Measurements from ENCODE around the gene GPAM. TPM values are rescaled to one million over a fixed set of nuclear protein-coding genes. Genes with fewer than 3 reads are reported as not detected.

The GPAM gene
- total RNA-seq, 4 donors from 2014 or later = 1.00 to 6.6 (median 5.8) TPM

GRCh38 chr10:112131346-112131745 is 52.2 kb downstream of the GPAM start:
- no peaks in the 10 kb centered on the region for H3K9me3 ChIP-seq
- no peaks in the 10 kb centered on the region for H3K4me1 ChIP-seq
- 66% methylated on average over 11 of the region's 11 CpGs; no CpG with 5 or more reads in 1 of the 2 donors for whole genome bisulfite sequencing, 2 donors (ENCODE audit: low coverage in 1 of 2)
- in situ Hi-C loops (cut with MboI; ENCODE audit: low pct_ligation_motif_present in 1 of 4, low pct_unique_long_range_greater_than_20kb in 1 of 4, low sequenced_read_pairs in 3 of 4) (loop anchor here (25.0 kb wide), 3 partner anchors 181 to 1519 kb away; no protein-coding TSS in a partner anchor), intact Hi-C loops (cut with DNase I; ENCODE audit: low total_unique reads) (no loop called here)
- no peak overlapping the region for H3K4me3 ChIP-seq
- H3K27ac ChIP-seq = no peak overlapping the region
- H3K27me3 ChIP-seq = no peaks in the 10 kb centered on the region
- TF ChIP-seq POLR2A (IDR thresholded peaks at IDR 0.05) = no peak
- no peak for TF ChIP-seq POLR2AphosphoS5 (IDR thresholded peaks at IDR 0.05)
- no peak for TF ChIP-seq CTCF (IDR thresholded peaks at IDR 0.05)
- TF ChIP-seq EP300 (IDR thresholded peaks at IDR 0.05; ENCODE audit: low read depth) = no peak
- H3K36me3 ChIP-seq = no peaks in the 10 kb centered on the region
- no peak for DNase-seq

GRCh38 chr10:112126901-112127300 is 56.7 kb downstream of the GPAM start:
- intact Hi-C loops (cut with DNase I; ENCODE audit: low total_unique reads) = no loop called here
- no peak overlapping the region for H3K4me3 ChIP-seq

GRCh38 chr10:112126172-112126571 is 57.4 kb downstream of the GPAM start:
- intact Hi-C loops (cut with DNase I; ENCODE audit: low total_unique reads) = no loop called here
- in situ Hi-C loops (cut with MboI; ENCODE audit: low pct_ligation_motif_present in 1 of 4, low pct_unique_long_range_greater_than_20kb in 1 of 4, low sequenced_read_pairs in 3 of 4) = loop anchor here (25.0 kb wide), 3 partner anchors 186 to 1514 kb away; no protein-coding TSS in a partner anchor
- WGBS, 2 donors (ENCODE audit: low coverage in 1 of 2) = 73 to 88% methylated on average over 3 to 5 of the region's 5 CpGs

More at GRCh38 chr10:112126901-112127300, 56.7 kb downstream of the GPAM start:
- Histone ChIP-seq H3K27ac (no peak overlapping the region), H3K27me3 (no peaks in the 10 kb centered on the region), H3K36me3 (no peaks in the 10 kb centered on the region), H3K9me3 (no peaks in the 10 kb centered on the region), H3K4me1 (no peaks in the 10 kb centered on the region)
- 92% methylated on average over 5 of the region's 5 CpGs; no CpG with 5 or more reads in 1 of the 2 donors for WGBS, 2 donors (ENCODE audit: low coverage in 1 of 2)
- in situ Hi-C loops (cut with MboI; ENCODE audit: low pct_ligation_motif_present in 1 of 4, low pct_unique_long_range_greater_than_20kb in 1 of 4, low sequenced_read_pairs in 3 of 4) = loop anchor here (25.0 kb wide), 3 partner anchors 185 to 1515 kb away; no protein-coding TSS in a partner anchor
- DNase-seq = no peak
- no peak for TF ChIP-seq CTCF (IDR thresholded peaks at IDR 0.05)
- no peak for TF ChIP-seq POLR2A (IDR thresholded peaks at IDR 0.05)
- no peak for TF ChIP-seq EP300 (IDR thresholded peaks at IDR 0.05; ENCODE audit: low read depth)

GRCh38 chr10:112124866-112125265 is 58.7 kb downstream of the GPAM start:
- DNase-seq = no peak
- intact Hi-C loops (cut with DNase I; ENCODE audit: low total_unique reads) = no loop called here
- in situ Hi-C loops (cut with MboI; ENCODE audit: low pct_ligation_motif_present in 1 of 4, low pct_unique_long_range_greater_than_20kb in 1 of 4, low sequenced_read_pairs in 3 of 4) = loop anchor here (25.0 kb wide), 3 partner anchors 187 to 1513 kb away; no protein-coding TSS in a partner anchor

More at GRCh38 chr10:112126172-112126571, 57.4 kb downstream of the GPAM start:
- TF ChIP-seq EP300 (IDR thresholded peaks at IDR 0.05; ENCODE audit: low read depth) = no peak
- TF ChIP-seq POLR2AphosphoS5 (IDR thresholded peaks at IDR 0.05) = no peak
- TF ChIP-seq CTCF (IDR thresholded peaks at IDR 0.05) = no peak
- TF ChIP-seq POLR2A (IDR thresholded peaks at IDR 0.05) = no peak
- H3K9me3 ChIP-seq = no peaks in the 10 kb centered on the region
- no peaks in the 10 kb centered on the region for H3K27me3 ChIP-seq
- no peak for DNase-seq
- H3K36me3 ChIP-seq = no peaks in the 10 kb centered on the region
- H3K27ac ChIP-seq = no peak overlapping the region
- H3K4me3 ChIP-seq = no peak overlapping the region
- H3K4me1 ChIP-seq = no peaks in the 10 kb centered on the region

More at GRCh38 chr10:112124866-112125265, 58.7 kb downstream of the GPAM start:
- H3K9me3 ChIP-seq = no peaks in the 10 kb centered on the region
- no peaks in the 10 kb centered on the region for H3K27me3 ChIP-seq
- 78% methylated on average over 3 of the region's 3 CpGs; no CpG with 5 or more reads in 1 of the 2 donors for WGBS, 2 donors (ENCODE audit: low coverage in 1 of 2)
- no peak overlapping the region for H3K4me3 ChIP-seq
- H3K27ac ChIP-seq = no peak overlapping the region
- TF ChIP-seq POLR2AphosphoS5 (IDR thresholded peaks at IDR 0.05) (no peak), CTCF (IDR thresholded peaks at IDR 0.05) (no peak)
- no peaks in the 10 kb centered on the region for H3K4me1 ChIP-seq
- no peaks in the 10 kb centered on the region for H3K36me3 ChIP-seq

Data from transverse colon (tissue), 4 donors.